ENCODE measurements around the gene TP73.
"Not testable (repeated sequence)": the region's sequence is repeated elsewhere in the genome, so short reads cannot be mapped to it uniquely, and the experiment has no call there.

Gene TP73

GRCh38 chr1:3744646-3745045, 92.3 kb downstream of the TP73 start:
- DNase-seq (ENCODE audit: low spot score): no peak

- DNase-seq (ENCODE audit: low spot score): no peak
These were observed 92.8 kb downstream of the TP73 start for GRCh38 chr1:3745071-3745470.

GRCh38 chr1:3745590-3746381, 93.5 kb downstream of the TP73 start:
- DNase-seq (ENCODE audit: low spot score): peak; percentile 57

- DNase-seq (ENCODE audit: low spot score): no peak
These were observed 94.1 kb downstream of the TP73 start for GRCh38 chr1:3746389-3746829.

GRCh38 chr1:3746830-3747521, 94.7 kb downstream of the TP73 start:
- DNase-seq (ENCODE audit: low spot score): peak; percentile 84

- no peak for DNase-seq (ENCODE audit: low spot score)
These were observed 95.2 kb downstream of the TP73 start for GRCh38 chr1:3747522-3747848.

- no peak for DNase-seq (ENCODE audit: low spot score)
These were observed 95.6 kb downstream of the TP73 start for GRCh38 chr1:3747903-3748302.

- DNase-seq (ENCODE audit: low spot score): not testable (repeated sequence)
These were observed 96.1 kb downstream of the TP73 start for GRCh38 chr1:3748316-3748900.

GRCh38 chr1:3749512-3749911, 97.2 kb downstream of the TP73 start:
- DNase-seq (ENCODE audit: low spot score): no peak

- DNase-seq (ENCODE audit: low spot score): no peak
These were observed 98.4 kb downstream of the TP73 start for GRCh38 chr1:3750741-3751140.

- DNase-seq (ENCODE audit: low spot score): no peak
These were observed 100.2 kb downstream of the TP73 start, which contains the start of gene CCDC27 for GRCh38 chr1:3752400-3752945. Gene CCDC27 (plus strand): TSS chr1:3752450. CDS start chr1:3752482, 32 bp downstream.

GRCh38 chr1:3753656-3754454, 101.5 kb downstream of the TP73 start:
- no peak for DNase-seq (ENCODE audit: low spot score)

- no peak for DNase-seq (ENCODE audit: low spot score)
These were observed 104.1 kb downstream of the TP73 start for GRCh38 chr1:3756394-3756793.

GRCh38 chr1:3759164-3759563, 106.8 kb downstream of the TP73 start:
- DNase-seq (ENCODE audit: low spot score): no peak

- no peak for DNase-seq (ENCODE audit: low spot score)
These were observed 107.5 kb downstream of the TP73 start for GRCh38 chr1:3759796-3760195.

- no peak for DNase-seq (ENCODE audit: low spot score)
These were observed 109.1 kb downstream of the TP73 start for GRCh38 chr1:3761296-3762010.

GRCh38 chr1:3762151-3762872, 110.0 kb downstream of the TP73 start:
- DNase-seq (ENCODE audit: low spot score): no peak

- DNase-seq (ENCODE audit: low spot score): no peak
These were observed 110.5 kb downstream of the TP73 start for GRCh38 chr1:3762873-3763228.

GRCh38 chr1:3763351-3764125, 111.2 kb downstream of the TP73 start:
- no peak for DNase-seq (ENCODE audit: low spot score)
